GM19351 (cell line): Measurements from ENCODE around the gene PCLAF.
A peak's percentile ranks its signal among the peaks of the same experiment; 100 is the strongest.
"Not testable (repeated sequence)": the region's sequence is repeated elsewhere in the genome, so short reads cannot be mapped to it uniquely, and the experiment has no call there.

Source experiments
- ATAC-seq: cut with Tn5 transposase; IDR thresholded peaks from one replicate; pipeline ENCODE4 v1.9.1; 2021; ENCODE audit warnings: mild to moderate bottlenecking, moderate library complexity; ENCODE audit not compliant: unreplicated experiment

PCLAF gene

GRCh38 chr15:64369078-64369607 lies 12.1 kb downstream of the PCLAF start:
- no peak for ATAC-seq

GRCh38 chr15:64361259-64361658 lies 20.0 kb downstream of the PCLAF start:
- ATAC-seq: no peak

- ATAC-seq: no peak
Measured at GRCh38 chr15:64356710-64357040, 24.6 kb downstream of the PCLAF start.

- ATAC-seq: peak; percentile 99
Measured at GRCh38 chr15:64355944-64356709, 25.1 kb downstream of the PCLAF start, which contains the start of gene CSNK1G1. Gene CSNK1G1 (minus strand): TSS chr15:64356173. CDS start chr15:64300499, 55,674 bp downstream.

DNA sequence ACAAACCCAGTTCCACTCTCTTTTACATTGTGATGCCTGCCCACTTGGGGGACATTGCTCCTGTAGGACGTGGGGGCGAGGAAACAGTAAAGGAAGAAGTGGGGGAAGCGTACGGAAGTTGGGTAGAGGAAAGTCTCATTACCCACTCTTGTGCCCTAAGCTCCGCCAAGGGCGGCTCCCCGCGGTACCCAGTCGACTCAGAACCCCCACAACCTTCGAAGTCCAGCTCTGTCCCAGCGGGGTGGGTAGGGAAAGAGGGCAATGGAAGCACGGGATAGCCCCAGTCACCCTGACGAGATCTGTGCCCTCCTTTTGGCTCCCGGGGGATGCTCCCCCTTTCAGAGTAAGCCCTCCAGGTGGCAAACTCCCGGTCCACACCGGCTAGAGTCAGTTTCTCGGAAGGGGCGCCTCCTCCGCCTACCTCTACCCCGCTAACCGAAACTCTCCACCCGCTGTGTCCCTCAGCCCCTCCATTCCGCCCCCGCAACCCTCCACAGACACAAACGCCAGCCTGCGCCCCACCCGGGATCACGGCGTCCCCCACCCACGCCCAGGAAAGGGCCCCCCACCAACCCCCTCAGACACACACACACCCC lies 25.8 kb downstream of the PCLAF start:
- ATAC-seq: peak; percentile 24

GRCh38 chr15:64354688-64355344 lies 26.4 kb downstream of the PCLAF start:
- ATAC-seq: no peak

DNA sequence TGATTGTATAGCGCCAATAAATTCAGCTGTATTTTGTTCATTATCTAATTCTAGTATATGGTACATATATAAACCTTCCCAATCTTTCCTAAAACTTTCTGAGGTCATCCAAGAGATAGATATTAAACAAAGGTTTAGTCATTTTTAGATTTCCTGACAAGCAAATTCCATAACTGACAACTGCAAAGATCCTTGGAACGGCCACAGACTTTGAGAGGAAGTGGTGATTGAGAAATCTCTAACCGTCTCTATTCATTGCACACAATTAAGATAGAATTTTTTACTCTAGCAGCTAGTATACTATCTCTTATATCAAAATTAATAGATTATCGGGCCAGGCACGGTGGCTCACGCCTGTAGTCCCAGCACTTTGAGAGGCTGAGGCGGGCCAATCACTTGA lies 30.0 kb downstream of the PCLAF start:
- ATAC-seq: no peak

- ATAC-seq: no peak
Measured at GRCh38 chr15:64349375-64349774, 31.9 kb downstream of the PCLAF start.

DNA sequence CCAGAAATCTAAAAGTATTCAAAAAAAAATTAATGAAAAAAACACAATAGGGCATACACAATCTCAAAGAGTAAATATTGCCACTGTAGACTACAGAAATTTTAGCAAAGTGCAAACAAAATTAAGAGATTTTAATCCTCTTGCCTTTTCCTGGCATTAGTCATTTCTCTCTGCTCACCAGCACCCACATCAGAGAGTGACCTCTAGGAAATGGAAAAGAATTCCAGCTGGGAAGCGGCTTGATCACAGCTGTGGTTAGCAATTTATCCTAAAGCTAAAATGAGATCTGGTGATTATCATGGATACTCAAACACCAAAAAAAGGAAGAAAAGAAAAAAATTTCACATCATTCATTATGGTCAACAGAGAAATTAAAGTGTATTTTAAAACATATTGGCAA lies 32.8 kb downstream of the PCLAF start:
- ATAC-seq: no peak

DNA sequence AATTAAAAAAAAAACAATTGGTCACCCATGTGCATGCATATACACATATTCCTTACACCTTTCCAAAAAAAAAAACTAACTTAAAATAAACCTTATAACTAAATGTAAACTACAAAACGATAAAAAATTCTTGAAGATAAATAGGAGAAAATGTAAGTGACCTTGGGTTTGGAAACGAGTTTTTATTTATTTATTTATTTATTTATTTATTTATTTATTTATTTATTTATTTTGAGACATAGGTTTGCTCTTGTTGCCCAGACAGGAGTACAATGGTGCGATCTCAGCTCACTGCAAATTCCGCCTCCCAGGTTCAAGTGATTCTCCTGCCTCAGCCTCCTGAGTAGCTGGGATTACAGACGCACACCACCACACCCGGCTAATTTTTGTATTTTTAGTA lies 35.0 kb downstream of the PCLAF start:
- ATAC-seq: not testable (repeated sequence)

DNA sequence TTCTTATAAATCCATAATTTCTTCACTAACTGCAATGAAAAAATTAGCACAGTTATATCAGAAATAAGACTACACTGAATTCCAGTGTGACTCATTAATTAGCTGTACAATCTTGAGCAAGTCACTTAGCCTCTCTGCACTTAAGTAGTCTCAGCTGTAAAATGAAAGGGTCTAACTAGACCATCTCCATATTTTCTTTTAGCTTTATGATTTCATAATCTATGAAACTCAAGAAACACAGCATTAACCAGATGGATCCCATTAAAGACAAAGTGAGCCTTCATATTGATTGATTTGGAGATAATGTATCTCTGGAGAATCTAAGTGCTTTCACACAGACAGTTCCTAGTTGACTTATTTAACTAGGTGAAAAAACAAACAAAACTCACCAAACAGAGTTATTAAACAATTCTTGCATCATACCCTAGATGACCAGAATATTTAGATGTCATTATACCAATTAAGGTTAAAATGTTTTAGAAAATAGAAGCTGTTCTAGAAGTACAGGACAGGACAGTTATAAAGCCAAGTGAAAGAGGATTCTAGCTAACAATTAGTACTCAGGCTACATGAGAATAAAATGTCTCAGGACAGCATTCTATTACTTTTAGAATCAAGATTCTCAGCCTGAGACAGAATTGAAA lies 36.5 kb downstream of the PCLAF start:
- ATAC-seq: no peak

GRCh38 chr15:64343841-64344240 lies 37.4 kb downstream of the PCLAF start:
- ATAC-seq: no peak

GRCh38 chr15:64343222-64343621 lies 38.0 kb downstream of the PCLAF start:
- ATAC-seq: no peak

- no peak for ATAC-seq
Measured at GRCh38 chr15:64341961-64342360, 39.3 kb downstream of the PCLAF start.

GRCh38 chr15:64340355-64340754 lies 40.9 kb downstream of the PCLAF start:
- no peak for ATAC-seq

DNA sequence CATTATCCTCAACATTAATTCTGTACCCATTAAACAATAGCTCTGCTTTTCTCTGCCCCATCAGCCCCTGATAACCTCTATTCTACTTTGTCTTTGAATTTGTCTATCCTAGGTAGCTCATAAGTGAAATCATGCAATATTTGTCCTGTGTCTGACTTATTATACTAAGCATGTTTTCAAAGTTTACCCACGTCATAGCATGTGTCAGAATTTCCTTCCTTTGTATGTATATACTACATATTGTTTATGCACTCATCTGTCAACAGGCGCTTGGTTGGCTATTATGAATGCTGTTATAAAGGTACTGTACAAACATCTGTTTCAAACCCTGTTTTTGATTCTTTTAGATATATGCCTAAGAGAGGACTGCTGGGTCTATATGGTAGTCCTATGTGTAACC lies 43.5 kb downstream of the PCLAF start:
- no peak for ATAC-seq

DNA sequence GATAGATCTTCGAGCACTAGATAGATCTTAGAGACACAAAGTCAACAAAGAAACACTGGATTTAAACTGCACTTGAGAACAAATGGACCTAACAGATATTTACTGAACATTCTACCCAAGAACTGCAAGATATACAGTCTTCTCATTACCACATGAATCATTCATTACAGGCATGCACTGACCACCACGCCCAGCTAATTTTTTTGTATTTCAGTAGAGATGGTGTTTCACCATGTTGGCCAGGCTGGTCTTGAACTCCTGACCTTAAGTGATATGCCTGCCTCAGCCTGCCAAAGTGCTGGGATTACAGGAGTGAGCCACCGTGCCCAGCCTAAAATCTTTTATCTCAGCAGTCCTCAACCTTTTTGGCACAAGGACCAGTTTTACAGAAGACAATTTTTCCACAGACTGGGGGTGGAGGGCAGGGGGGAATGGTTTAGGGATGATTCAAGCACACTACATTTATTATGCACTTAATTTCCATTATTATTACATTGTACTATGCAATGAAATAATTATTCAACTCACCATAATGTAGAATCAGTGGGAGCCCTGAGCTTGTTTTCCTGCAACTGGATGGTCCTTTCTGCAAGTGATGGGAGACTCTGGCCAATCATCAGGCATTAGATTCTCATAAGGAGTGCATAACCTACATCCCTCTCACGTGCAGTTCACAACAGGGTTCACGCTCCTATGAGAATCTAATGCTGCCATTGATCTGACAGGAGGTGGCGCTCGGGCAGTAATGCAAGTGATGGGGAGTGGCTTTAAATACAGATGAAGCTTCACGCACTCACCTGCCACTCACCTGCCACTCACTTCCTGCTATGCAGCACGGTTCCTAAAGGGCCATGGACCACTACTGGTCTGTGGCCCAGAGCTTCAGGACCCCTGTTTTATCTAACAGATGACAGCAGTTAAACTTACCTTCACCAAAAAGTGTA lies 47.0 kb downstream of the PCLAF start:
- ATAC-seq: no peak

DNA sequence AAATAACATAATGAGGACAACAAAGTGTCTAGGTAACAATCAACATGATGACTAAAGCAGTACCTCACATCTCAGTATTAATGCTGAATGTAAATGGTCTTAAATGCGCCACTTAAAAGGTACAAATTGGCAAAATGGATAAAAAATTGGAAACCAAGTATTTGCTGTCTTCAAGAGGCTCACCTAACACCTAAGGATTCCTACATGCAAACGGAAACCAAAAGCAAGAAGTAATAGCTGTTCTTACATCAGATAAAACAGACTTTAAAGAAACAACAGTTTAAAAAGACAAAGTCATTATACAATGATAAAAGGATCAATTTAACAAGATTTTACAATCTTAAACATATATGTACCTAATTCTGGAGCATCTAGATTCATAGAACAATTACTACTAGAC lies 47.7 kb downstream of the PCLAF start:
- no peak for ATAC-seq

DNA sequence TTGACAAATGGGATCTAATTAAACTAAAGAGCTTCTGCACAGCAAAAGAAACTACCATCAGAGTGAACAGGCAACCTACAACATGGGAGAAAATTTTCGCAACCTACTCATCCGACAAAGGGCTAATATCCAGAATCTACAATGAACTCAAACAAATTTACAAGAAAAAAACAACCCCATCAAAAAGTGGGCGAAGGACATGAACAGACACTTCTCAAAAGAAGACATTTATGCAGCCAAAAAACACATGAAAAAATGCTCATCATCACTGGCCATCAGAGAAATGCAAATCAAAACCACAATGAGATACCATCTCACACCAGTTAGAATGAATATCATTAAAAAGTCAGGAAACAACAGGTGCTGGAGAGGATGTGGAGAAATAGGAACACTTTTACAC lies 49.6 kb downstream of the PCLAF start:
- ATAC-seq: not testable (repeated sequence)

DNA sequence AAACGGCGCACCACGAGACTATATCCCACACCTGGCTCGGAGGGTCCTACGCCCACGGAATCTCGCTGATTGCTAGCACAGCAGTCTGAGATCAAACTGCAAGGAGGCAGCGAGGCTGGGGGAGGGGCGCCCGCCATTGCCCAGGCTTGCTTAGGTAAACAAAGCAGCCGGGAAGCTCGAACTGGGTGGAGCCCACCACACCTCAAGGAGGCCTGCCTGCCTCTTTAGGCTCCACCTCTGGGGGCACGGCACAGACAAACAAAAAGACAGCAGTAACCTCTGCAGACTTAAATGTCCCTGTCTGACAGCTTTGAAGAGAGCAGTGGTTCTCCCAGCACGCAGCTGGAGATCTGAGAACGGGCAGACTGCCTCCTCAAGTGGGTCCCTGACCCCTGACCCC lies 54.3 kb downstream of the PCLAF start:
- ATAC-seq: not testable (repeated sequence)
